C4-2B (cell line): ENCODE measurements around the gene CCDC200.
"Not testable (repeated sequence)": the region's sequence is repeated elsewhere in the genome, so short reads cannot be mapped to it uniquely, and the experiment has no call there.

Source experiments
- CTCF ChIP-seq: fragments of 450-650 bp; conservative IDR thresholded peaks from 2 replicates; pipeline ENCODE4 v1.5.1; 2017; ENCODE audit warnings: mild to moderate bottlenecking
- ZFX ChIP-seq: fragments of 450-650 bp; IDR thresholded peaks from 2 replicates; pipeline ENCODE4 v1.6.1; 2017

GRCh38 chr17:43186656-43187055 is 41.8 kb downstream of the CCDC200 start:
- TF ChIP-seq CTCF, ZFX: not testable (repeated sequence)
